Progenitor cell of endocrine pancreas (in vitro differentiated cells): ENCODE data around the gene CNKSR1. TPM values are rescaled to one million over a fixed set of nuclear protein-coding genes. Genes with fewer than 3 reads are reported as not detected.

ENCODE experiments used
- DNase-seq: peaks from one replicate; pipeline ENCODE4 v3.0.0; 2021; ENCODE audit warnings: low spot score; ENCODE audit not compliant: unreplicated experiment
- H3K27ac Mint-ChIP-seq: 2 replicates; pipeline ENCODE4 v1.8.0; 2021; ENCODE audit warnings: mild to moderate bottlenecking, moderate library complexity, mixed read lengths
- H3K27me3 Mint-ChIP-seq: 2 replicates; pipeline ENCODE4 v1.8.0; 2021; ENCODE audit warnings: mixed read lengths
- H3K36me3 Mint-ChIP-seq: 2 replicates; pipeline ENCODE4 v1.8.0; 2022; ENCODE audit warnings: mixed read lengths; ENCODE audit not compliant: insufficient read depth
- H3K4me1 Mint-ChIP-seq: 2 replicates; pipeline ENCODE4 v1.8.0; 2021; ENCODE audit warnings: low read depth, mixed read lengths
- H3K4me3 Mint-ChIP-seq: 2 replicates; pipeline ENCODE4 v1.8.0; 2021; ENCODE audit warnings: low read depth, mild to moderate bottlenecking, moderate library complexity, mixed read lengths
- H3K9me3 Mint-ChIP-seq: 2 replicates; pipeline ENCODE4 v1.8.0; 2021; ENCODE audit warnings: low read depth, mixed read lengths
- total RNA-seq: library from RNA; stranded (reverse); gene quantifications from 2 replicates; pipeline ENCODE4 v1.2.1, GENCODE V29; 2021
- TF ChIP-seq, protein P1 (sequence below): fragments of 200-600 bp; sonication (generic); IDR thresholded peaks from one replicate; pipeline ENCODE4 v1.5.0; 2021; ENCODE audit warnings: antibody characterized with exemption, mild to moderate bottlenecking; ENCODE audit not compliant: unreplicated experiment

Gene CNKSR1
- total RNA-seq, 1 donor from 2014 or later = 52.1 TPM

DNA sequence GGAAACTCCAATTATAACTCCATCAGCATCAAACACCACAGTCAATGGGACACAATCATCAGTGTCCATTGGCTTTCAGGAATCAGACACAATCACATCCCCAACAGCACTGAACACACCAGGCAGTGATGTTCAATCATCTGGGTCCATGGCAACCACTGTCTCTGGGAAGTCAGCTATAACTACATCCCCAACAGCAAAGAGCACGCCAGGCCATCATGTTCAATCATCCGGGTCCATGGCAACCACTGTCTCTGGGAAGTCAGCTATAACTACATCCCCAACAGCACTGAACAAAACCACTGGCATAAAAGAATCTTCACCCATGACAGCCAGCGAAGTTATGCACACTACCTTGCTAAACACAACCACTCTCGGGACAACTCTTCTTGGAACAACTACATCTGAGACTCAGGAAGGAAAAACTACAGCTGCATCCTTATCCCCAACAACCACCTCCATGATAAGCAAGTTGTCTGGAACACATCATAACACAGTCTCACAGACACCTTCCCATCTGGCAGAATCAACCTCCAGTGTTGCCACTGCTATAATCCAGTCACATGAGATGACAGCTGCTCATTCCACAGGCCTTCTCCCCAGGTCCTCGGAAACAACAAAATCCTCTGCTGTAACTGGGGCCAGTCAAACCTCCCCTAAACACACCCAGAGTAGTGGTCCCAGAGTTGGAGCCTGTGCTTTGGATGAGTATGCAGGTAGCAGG lies 33.0 kb downstream of the CNKSR1 start:
- Mint-ChIP-seq H3K4me3 (no peak overlapping the region), H3K27me3 (peaks cover 17% of the 10 kb centered on the region), H3K4me1 (no peaks in the 10 kb centered on the region), H3K36me3 (no peaks in the 10 kb centered on the region), H3K9me3 (no peaks in the 10 kb centered on the region), H3K27ac (no peak overlapping the region)
- TF ChIP-seq, protein P1, sequence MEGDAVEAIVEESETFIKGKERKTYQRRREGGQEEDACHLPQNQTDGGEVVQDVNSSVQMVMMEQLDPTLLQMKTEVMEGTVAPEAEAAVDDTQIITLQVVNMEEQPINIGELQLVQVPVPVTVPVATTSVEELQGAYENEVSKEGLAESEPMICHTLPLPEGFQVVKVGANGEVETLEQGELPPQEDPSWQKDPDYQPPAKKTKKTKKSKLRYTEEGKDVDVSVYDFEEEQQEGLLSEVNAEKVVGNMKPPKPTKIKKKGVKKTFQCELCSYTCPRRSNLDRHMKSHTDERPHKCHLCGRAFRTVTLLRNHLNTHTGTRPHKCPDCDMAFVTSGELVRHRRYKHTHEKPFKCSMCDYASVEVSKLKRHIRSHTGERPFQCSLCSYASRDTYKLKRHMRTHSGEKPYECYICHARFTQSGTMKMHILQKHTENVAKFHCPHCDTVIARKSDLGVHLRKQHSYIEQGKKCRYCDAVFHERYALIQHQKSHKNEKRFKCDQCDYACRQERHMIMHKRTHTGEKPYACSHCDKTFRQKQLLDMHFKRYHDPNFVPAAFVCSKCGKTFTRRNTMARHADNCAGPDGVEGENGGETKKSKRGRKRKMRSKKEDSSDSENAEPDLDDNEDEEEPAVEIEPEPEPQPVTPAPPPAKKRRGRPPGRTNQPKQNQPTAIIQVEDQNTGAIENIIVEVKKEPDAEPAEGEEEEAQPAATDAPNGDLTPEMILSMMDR = no peak
- no peak for DNase-seq

DNA sequence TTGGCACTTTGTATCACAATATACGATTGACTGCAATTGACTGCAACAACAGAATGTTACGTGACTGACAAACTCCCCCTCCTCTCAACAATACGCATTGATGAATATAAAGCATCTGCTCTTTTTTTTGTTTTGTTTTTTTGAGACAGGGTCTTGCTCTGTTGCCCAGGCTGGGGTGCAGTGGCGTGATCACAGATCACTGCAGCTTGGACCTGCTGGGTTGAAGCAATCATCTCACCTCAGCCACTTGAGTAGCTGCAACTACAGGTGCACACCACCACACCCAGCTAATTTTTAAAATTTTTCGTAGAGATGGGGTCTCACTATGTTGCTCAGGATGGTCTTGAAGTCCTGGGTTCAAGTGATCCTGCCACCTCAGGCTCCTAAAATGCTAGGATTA lies 35.4 kb downstream of the CNKSR1 start:
- TF ChIP-seq, protein P1 = no peak
- Mint-ChIP-seq H3K4me1 (no peaks in the 10 kb centered on the region), H3K27ac (no peak overlapping the region), H3K27me3 (peaks cover 17% of the 10 kb centered on the region), H3K36me3 (no peaks in the 10 kb centered on the region), H3K9me3 (no peaks in the 10 kb centered on the region), H3K4me3 (no peak overlapping the region)
- no peak for DNase-seq

DNA sequence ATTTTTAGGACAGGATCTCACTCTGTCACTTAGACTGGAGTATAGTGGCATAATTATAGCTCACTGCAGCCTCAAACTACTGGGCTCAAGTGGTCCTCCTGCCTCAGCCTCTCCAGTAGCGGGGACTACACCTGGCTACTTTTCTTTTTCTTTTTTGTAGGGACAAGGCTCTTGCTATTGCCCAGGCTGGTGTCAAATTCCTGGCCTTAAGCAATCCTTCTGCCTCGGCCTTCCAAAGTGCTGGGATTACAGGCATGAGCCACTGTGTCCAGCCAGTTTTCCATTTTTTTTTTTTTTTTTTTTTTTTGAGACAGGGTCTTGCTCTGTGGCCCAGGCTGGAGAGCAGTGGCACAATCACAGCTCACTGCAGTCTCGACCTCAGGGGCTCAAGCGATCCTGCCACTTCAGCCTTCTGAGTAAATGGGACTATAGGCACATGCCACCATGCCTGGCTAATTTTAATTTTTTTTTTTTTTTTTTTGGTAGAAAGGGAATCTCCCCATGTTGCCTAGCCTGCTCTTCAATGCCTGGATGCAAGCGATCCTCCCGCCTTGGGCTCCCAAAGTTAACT lies 36.1 kb downstream of the CNKSR1 start:
- Mint-ChIP-seq H3K27me3 (peaks cover 17% of the 10 kb centered on the region), H3K9me3 (no peaks in the 10 kb centered on the region), H3K4me3 (no peak overlapping the region), H3K4me1 (no peaks in the 10 kb centered on the region), H3K27ac (no peak overlapping the region), H3K36me3 (no peaks in the 10 kb centered on the region)
- TF ChIP-seq, protein P1 = no peak
- no peak for DNase-seq

DNA sequence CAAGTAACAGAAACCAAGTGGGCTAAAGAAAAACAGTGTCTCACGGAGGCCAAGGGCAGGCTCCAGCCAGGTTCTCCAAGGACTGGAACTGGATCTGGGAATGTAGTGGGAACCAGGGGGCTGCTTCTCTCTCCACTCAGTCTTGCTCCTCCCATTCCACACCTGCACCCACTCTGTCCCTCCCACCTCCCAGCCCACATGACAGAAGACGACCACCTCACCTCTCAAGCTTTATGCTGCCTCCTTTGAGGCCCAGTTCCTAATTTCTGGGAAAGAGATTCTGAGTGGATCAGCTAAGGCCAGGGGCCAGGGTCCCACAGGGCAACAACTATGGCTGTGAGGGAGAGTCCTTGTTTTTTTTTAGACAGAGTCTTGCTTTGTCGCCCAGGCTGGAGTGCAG lies 38.0 kb downstream of the CNKSR1 start:
- no peak overlapping the region for H3K27ac Mint-ChIP-seq
- no peak for DNase-seq
- no peak overlapping the region for H3K4me3 Mint-ChIP-seq

DNA sequence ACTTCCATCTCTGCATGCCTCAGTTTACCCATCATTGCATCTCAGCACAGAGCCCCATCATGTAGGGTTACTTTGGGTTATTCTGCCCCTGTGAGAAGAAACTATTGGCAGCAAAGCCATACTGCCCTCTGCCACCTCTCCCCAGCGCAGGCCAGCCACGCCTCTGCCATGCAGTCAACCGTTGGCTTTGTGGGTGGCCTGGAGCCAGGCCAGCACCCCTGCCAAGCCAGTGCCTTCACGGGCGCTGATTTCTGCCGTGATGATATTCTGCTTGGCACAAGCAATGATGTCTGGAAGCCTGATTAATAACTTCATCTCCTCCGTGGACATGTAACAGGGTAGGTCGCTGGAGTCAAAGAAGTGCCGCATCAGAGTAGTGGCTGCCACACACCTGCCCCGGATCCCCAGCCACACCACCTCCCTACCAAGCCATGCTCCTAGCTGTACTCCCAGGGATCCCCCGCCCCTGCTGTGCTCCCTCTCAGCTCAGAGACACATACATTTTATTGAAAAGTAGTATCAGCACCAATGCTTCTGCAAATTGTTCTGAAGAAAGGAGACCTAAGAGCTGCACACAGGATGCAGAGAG lies 41.7 kb downstream of the CNKSR1 start:
- TF ChIP-seq, protein P1 = no peak
- Mint-ChIP-seq H3K36me3 (no peaks in the 10 kb centered on the region), H3K27me3 (peaks cover 10% of the 10 kb centered on the region), H3K27ac (no peak overlapping the region), H3K4me3 (no peak overlapping the region), H3K4me1 (peaks cover 2% of the 10 kb centered on the region), H3K9me3 (no peaks in the 10 kb centered on the region)
- DNase-seq = no peak

More for the DNA sequence above, 38.0 kb downstream of the CNKSR1 start:
- H3K36me3 Mint-ChIP-seq = no peaks in the 10 kb centered on the region
- no peaks in the 10 kb centered on the region for H3K9me3 Mint-ChIP-seq
- H3K4me1 Mint-ChIP-seq = no peaks in the 10 kb centered on the region
- TF ChIP-seq, protein P1 = no peak
- H3K27me3 Mint-ChIP-seq = peaks cover 10% of the 10 kb centered on the region
